SH-SY5Y (cell line): ENCODE results near the gene FOXN3.

Experiments used
- GATA2 ChIP-seq: IDR thresholded peaks from 2 replicates; pipeline ENCODE4 v1.6.1; 2011; ENCODE audit warnings: mild to moderate bottlenecking, low read depth, low read length
- GATA3 ChIP-seq: IDR thresholded peaks from 2 replicates; pipeline ENCODE4 v1.6.1; 2011; ENCODE audit warnings: low read depth, mild to moderate bottlenecking, low read length, moderate library complexity

The FOXN3 gene

DNA sequence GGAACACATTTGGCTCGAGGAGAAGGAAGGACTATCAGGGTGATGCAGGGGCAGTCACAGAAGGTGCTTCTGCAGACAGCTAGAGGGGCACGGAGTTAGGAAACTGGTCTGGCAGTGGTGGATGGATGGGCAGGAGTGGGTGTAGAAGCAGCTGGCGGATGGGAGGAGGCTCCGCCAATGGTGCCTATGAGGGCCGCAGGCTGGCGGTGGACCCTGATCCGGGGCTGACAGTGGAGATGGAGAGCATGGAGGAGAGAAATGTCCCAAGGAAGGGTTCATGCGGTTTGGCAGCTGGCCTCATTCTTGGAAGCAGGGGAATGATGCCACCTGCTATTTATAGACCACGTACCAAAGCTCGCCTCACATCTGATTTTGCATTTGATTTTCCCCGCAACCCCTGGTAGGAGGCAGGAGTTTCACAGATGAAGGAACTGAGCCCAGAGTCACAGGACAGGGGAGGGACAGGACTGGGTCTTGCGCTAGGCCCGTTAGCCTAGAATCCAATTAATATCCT lies 237.1 kb downstream of the FOXN3 start:
- no peak for TF ChIP-seq GATA2
- TF ChIP-seq GATA3, result no peak

GRCh38 chr14:89178800-89179535 lies 238.1 kb downstream of the FOXN3 start:
- no peak for TF ChIP-seq GATA2
- no peak for TF ChIP-seq GATA3

DNA sequence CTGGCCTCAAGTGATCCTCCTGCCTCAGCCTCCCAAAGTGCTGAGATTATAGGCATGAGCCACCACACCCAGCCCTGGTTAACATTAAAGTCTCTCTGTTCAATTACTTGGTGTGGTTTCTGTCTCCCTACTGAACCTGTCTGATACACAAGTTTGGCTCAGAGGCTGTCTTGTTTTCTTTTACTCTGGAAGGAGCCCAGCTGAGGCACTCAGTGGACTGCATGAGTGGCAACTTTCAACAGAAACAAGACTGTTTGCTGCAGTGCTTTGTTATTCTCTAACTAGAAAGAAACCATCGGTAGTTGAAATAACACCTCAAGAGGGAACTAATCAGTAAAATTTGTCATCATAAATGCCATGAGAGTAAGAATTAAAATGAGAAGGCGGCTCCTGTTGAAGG lies 238.7 kb downstream of the FOXN3 start:
- no peak for TF ChIP-seq GATA2

- TF ChIP-seq GATA3 (no peak), GATA2 (no peak)
These were observed 240.9 kb downstream of the FOXN3 start for GRCh38 chr14:89175881-89176799.

DNA sequence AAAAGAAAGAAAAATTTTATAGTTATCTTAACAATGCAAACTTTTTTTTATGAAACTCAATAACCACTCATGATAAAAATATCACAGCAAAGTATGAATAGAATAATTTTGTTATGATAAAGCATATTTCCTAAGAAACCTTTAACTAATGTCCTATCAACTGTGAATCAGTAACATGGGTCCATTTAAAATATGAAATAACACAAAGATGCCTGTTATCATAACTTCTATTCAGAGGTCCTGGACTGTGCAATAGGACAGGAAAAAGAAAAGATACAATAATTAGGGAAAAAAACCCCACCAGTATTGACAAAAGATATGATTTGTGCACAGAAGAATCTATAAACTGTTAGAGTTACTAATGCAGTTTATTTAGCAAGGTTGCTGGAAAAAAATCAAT lies 245.4 kb downstream of the FOXN3 start:
- TF ChIP-seq GATA3 (no peak), GATA2 (no peak)

GRCh38 chr14:89171168-89171567 lies 245.9 kb downstream of the FOXN3 start:
- TF ChIP-seq GATA3, result no peak
- no peak for TF ChIP-seq GATA2

GRCh38 chr14:89167705-89168104 lies 249.3 kb downstream of the FOXN3 start:
- TF ChIP-seq GATA3 (no peak), GATA2 (no peak)

- TF ChIP-seq GATA2 (no peak), GATA3 (no peak)
These were observed 250.4 kb downstream of the FOXN3 start for GRCh38 chr14:89166633-89167032.

DNA sequence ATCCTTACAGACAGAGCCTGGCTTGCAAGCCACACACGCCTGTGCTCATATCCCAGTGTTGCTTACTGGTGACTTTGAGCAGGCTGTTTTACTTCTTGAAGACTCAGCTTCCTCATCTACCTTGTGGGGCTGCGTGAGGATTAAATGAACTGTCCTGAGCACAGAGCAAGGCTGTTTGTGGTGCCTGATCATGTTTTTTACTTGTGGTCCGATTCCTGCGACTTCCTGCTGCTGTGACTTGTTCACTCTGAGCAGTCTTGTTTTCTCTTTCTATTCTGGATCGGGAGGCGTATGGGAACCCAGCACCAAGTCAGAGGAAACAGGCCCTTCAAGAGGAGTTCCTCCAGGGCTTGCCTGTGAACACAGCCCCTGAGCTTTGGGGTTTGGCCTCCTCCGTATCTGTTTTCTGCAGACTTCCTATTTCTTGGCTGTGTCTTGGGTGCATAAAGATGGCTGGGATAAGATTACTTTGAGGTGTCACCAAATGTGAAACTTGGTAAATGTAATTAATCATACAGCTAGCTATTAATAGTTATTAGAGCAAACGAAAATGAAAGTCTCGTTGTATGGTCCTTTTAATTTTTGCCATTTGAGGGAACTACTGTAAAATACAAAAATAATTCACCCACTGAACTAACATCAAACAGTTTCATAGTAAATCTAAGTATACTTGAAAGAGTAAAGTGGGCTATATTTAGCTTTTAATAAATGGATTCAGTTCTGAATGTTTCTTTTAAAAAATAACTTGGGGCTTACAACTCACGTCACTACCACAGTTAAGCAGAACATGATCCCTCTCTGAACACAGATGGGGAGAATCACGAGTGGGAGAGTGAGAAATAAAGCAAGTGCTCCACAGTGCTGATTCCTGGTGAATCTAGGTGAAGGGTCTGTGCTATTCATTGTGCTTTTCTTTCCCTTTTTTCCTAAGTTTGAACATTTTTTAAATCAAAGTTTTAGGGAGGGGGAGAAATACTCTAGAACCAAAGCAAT lies 251.5 kb downstream of the FOXN3 start:
- TF ChIP-seq GATA2 (no peak), GATA3 (no peak)

GRCh38 chr14:89164168-89165073 lies 252.6 kb downstream of the FOXN3 start:
- TF ChIP-seq GATA2 (no peak), GATA3 (no peak)

GRCh38 chr14:89163031-89163636 lies 253.9 kb downstream of the FOXN3 start:
- TF ChIP-seq GATA2 (no peak), GATA3 (no peak)

DNA sequence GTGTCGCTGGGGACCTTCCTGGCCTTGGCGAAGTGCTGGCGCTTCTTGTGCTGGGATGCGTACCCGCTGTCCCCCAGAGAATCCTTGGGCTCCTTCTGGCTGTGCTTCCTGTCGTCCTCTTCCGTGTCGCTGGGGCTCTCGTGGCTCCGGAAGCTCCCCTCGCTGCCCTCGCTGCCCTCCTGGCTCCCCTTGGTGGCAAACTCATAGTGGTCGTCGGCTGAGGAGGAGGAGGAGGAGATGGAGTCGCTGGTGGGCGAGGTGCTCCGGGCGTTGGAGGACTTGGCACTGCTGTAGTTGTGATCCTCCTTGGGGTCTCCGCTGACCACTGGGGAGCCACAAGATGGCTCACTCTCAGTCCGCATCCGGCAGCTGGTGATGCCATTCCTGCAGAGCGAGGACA lies 254.4 kb downstream of the FOXN3 start:
- no peak for TF ChIP-seq GATA3
- TF ChIP-seq GATA2, result no peak
